ENCODE measurements around the gene SUFU.

The SUFU gene

GRCh38 chr10:102647443-102648268 lies 143.9 kb downstream of the SUFU start:
- TF ChIP-seq CTCF (IDR thresholded peaks at IDR 0.05; ENCODE audit: low read depth, low read length), result no peak
- DNase-seq (ENCODE audit: low read depth in 2 of 2), result no peak
- H3K4me3 ChIP-seq (replicated peaks in 1 of 2; ENCODE audit: low read depth in 2 of 2, low read length in 2 of 2), result peak overlapping the region; percentile 93 to 95

- no peak for TF ChIP-seq CTCF (IDR thresholded peaks at IDR 0.05; ENCODE audit: low read depth, low read length)
- H3K4me3 ChIP-seq (replicated peaks in 1 of 2; ENCODE audit: low read depth in 2 of 2, low read length in 2 of 2), result peak overlapping the region; percentile 93 to 95
- no peak for DNase-seq (ENCODE audit: low read depth in 2 of 2)
These were observed 144.6 kb downstream of the SUFU start for GRCh38 chr10:102648269-102648888.

GRCh38 chr10:102648889-102649796 lies 145.4 kb downstream of the SUFU start:
- no peak for TF ChIP-seq CTCF (IDR thresholded peaks at IDR 0.05; ENCODE audit: low read depth, low read length)
- DNase-seq (ENCODE audit: low read depth in 2 of 2), result no peak
- H3K4me3 ChIP-seq (replicated peaks in 1 of 2; ENCODE audit: low read depth in 2 of 2, low read length in 2 of 2), result peak overlapping the region; percentile 93 to 95

- H3K4me3 ChIP-seq (replicated peaks in 1 of 2; ENCODE audit: low read depth in 2 of 2, low read length in 2 of 2), result peak overlapping the region; percentile 14 to 95
These were observed 146.3 kb downstream of the SUFU start for GRCh38 chr10:102649797-102650654.

GRCh38 chr10:102650655-102651454 lies 147.1 kb downstream of the SUFU start:
- H3K4me3 ChIP-seq (replicated peaks in 1 of 2; ENCODE audit: low read depth in 2 of 2, low read length in 2 of 2), result no peak overlapping the region
- no peak for TF ChIP-seq CTCF (IDR thresholded peaks at IDR 0.05; ENCODE audit: low read depth, low read length)
- no peak for DNase-seq (ENCODE audit: low read depth in 2 of 2)

More at GRCh38 chr10:102649797-102650654, 146.3 kb downstream of the SUFU start:
- TF ChIP-seq CTCF (IDR thresholded peaks at IDR 0.05; ENCODE audit: low read depth, low read length), result no peak
- DNase-seq (ENCODE audit: low read depth in 2 of 2), result no peak
